OCI-LY3 (cell line): ENCODE results near the gene STOML2.

Experiments
- CTCF ChIP-seq: fragments of 200-600, 300-600 bp; sonication (generic); IDR thresholded peaks from 2 replicates; pipeline ENCODE4 v1.5.1; 2014; ENCODE audit warnings: antibody characterized with exemption, low read length, low read depth
- EZH2phosphoT487 ChIP-seq: fragments of 200-600 bp; shearing (Covaris generic); IDR thresholded peaks from 2 replicates; pipeline ENCODE4 v1.6.1; 2018; ENCODE audit warnings: antibody characterized with exemption, mixed run types, low read depth

GRCh38 chr9:35056571-35057270 lies 46.2 kb downstream of the STOML2 start:
- TF ChIP-seq CTCF (no peak), EZH2phosphoT487 (no peak)
